Esophagus muscularis mucosa (tissue), 4 donors: ENCODE data around the gene PAX9.

ENCODE experiments used
- EP300 ChIP-seq: sonication (generic); formaldehyde crosslinking; IDR thresholded peaks from one replicate; pipeline ENCODE4 v1.6.1; 2017; ENCODE audit warnings: antibody characterized with exemption
- POLR2A ChIP-seq: fragments of 450-650 bp; IDR thresholded peaks from one replicate; pipeline ENCODE4 v1.6.1; 2017; ENCODE audit warnings: antibody characterized with exemption, moderate library complexity, mild to moderate bottlenecking, low read depth
- POLR2AphosphoS5 ChIP-seq, 2 donors: sonication (generic); formaldehyde crosslinking; IDR thresholded peaks; one replicate each; pipeline ENCODE4 v1.6.1; 2017; ENCODE audit warnings: antibody characterized with exemption in 2 of 2
- TF ChIP-seq, protein P1 (sequence below), 3 experiments: fragments of 200-600 bp in 2 of 3; fragments of 450-650 bp in 1 of 3; sonication (generic) in 2 of 3; IDR thresholded peaks; one replicate each; pipeline ENCODE4 v1.5.1; 2017 to 2019; ENCODE audit warnings: antibody characterized with exemption in 3 of 3, mild to moderate bottlenecking in 2 of 3, moderate library complexity in 1 of 3

DNA sequence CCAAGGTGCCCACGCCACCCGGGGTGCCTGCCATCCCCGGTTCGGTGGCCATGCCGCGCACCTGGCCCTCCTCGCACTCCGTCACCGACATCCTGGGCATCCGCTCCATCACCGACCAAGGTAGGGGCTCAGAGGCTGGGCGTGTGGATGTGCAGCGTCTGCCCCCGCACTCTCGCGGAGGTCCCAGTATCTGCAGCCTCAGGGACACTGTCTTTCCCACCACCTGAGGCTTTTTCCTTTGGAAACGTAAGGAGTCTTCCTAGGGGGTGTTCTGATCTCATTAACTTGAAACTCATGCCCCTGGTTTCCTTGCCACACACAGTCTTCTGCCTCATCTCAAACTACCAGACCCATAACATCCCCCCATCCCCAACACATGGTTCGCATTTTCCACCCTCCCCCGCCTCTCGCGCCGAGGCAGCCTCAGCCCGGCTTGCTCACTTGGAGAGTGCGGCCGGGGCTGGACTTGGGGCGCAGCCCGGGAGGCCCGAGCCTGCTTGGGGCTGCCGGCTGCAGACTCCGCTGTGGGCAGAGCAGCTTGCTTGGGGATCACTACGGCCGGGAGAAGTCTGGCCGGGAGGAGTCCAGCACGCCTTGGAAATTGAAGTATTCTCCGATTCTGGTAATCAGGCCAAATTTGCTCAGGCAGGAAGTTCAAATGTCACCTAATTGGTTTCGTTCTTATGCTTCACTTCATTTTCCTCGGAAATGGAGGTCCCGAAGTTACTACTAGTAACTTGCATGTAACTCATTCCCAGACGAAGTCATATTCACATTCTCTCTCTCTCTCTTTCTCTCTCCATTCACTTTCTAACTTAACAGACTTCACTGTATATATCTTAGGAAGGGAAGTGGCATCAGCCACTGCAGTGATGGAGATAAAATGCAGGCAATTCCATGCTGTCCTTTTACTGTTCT lies 2.0 kb downstream of the PAX9 start:
- TF ChIP-seq, protein P1, sequence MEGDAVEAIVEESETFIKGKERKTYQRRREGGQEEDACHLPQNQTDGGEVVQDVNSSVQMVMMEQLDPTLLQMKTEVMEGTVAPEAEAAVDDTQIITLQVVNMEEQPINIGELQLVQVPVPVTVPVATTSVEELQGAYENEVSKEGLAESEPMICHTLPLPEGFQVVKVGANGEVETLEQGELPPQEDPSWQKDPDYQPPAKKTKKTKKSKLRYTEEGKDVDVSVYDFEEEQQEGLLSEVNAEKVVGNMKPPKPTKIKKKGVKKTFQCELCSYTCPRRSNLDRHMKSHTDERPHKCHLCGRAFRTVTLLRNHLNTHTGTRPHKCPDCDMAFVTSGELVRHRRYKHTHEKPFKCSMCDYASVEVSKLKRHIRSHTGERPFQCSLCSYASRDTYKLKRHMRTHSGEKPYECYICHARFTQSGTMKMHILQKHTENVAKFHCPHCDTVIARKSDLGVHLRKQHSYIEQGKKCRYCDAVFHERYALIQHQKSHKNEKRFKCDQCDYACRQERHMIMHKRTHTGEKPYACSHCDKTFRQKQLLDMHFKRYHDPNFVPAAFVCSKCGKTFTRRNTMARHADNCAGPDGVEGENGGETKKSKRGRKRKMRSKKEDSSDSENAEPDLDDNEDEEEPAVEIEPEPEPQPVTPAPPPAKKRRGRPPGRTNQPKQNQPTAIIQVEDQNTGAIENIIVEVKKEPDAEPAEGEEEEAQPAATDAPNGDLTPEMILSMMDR (IDR thresholded peaks at IDR 0.05), result no peak
- TF ChIP-seq POLR2A, result no peak
- TF ChIP-seq EP300, result no peak
- TF ChIP-seq POLR2AphosphoS5 (IDR thresholded peaks at IDR 0.05), result no peak
